Loucy (cell line): ENCODE data around the gene ASB11.

Experiments
- CTCF ChIP-seq: fragments of 200-600 bp; sonication (generic); conservative IDR thresholded peaks from 2 replicates; pipeline ENCODE4 v1.5.1; 2014; ENCODE audit warnings: mild to moderate bottlenecking, antibody characterized with exemption, low read length
- EZH2phosphoT487 ChIP-seq: fragments of 200-600 bp; IDR thresholded peaks from 2 replicates; pipeline ENCODE4 v1.6.1; 2018; ENCODE audit warnings: antibody characterized with exemption, mild to moderate bottlenecking, moderate library complexity, borderline replicate concordance

DNA sequence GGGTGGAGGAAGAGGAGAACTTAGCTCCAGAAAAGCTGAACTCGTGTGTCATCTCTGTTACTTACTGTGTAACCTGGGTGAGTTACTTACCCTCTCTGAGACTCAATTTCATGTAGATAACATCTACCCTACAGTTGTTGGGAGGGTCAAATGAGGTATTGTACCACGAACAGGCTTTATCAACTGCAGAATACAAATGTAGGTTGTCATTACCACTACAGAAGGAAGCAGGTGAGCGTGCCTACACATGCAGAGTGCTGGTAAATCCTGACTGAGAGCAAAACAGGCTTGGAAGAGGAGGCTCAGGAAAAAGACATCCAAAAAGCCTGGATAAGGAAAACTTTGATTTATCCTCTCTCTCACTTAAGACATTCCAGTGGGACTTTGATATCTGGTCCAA lies 12.7 kb upstream of the ASB11 start:
- no peak for TF ChIP-seq CTCF
- TF ChIP-seq EZH2phosphoT487, result no peak
